ENCODE measurements around the gene RELB. TPM values are rescaled to one million over a fixed set of nuclear protein-coding genes. Genes with fewer than 3 reads are reported as not detected.

RELB gene
- total RNA-seq, 4 donors from 2014 or later = 1.4 to 16.5 (median 10.6) TPM

- Histone ChIP-seq H3K36me3 (peaks cover 89% of the 10 kb centered on the region), H3K4me1 (no peaks in the 10 kb centered on the region), H3K27me3 (no peaks in the 10 kb centered on the region), H3K9me3 (no peaks in the 10 kb centered on the region), H3K27ac (no peak overlapping the region), H3K4me3 (no peak overlapping the region)
- TF ChIP-seq POLR2AphosphoS5 (IDR thresholded peaks at IDR 0.05) = no peak
- no peak for TF ChIP-seq CTCF (IDR thresholded peaks at IDR 0.05)
- no peak for TF ChIP-seq EP300 (IDR thresholded peaks at IDR 0.05)
- no peak for TF ChIP-seq POLR2A (IDR thresholded peaks at IDR 0.05)
- WGBS = 94% methylated on average over 15 of the region's 20 CpGs
- no peak for DNase-seq (ENCODE audit: low spot score in 2 of 2)
These were observed 14.1 kb upstream of the RELB start for GRCh38 chr19:44987148-44987675.

GRCh38 chr19:44988273-44988672, 13.0 kb upstream of the RELB start:
- no peak for TF ChIP-seq POLR2AphosphoS5 (IDR thresholded peaks at IDR 0.05)
- TF ChIP-seq CTCF (IDR thresholded peaks at IDR 0.05) = no peak
- no peak for TF ChIP-seq EP300 (IDR thresholded peaks at IDR 0.05)
- no peak for TF ChIP-seq POLR2A (IDR thresholded peaks at IDR 0.05)
- H3K36me3 ChIP-seq = peaks cover 91% of the 10 kb centered on the region

GRCh38 chr19:44988896-44989556, 12.2 kb upstream of the RELB start:
- WGBS = 78% methylated on average over 15 of the region's 15 CpGs
- Histone ChIP-seq H3K27ac (no peak overlapping the region), H3K36me3 (peaks cover 86% of the 10 kb centered on the region)

More at GRCh38 chr19:44988273-44988672, 13.0 kb upstream of the RELB start:
- no peak for DNase-seq (ENCODE audit: low spot score in 2 of 2)
- H3K4me1 ChIP-seq = no peaks in the 10 kb centered on the region
- no peak overlapping the region for H3K27ac ChIP-seq
- no peak overlapping the region for H3K4me3 ChIP-seq
- H3K27me3 ChIP-seq = no peaks in the 10 kb centered on the region
- H3K9me3 ChIP-seq = no peaks in the 10 kb centered on the region
- WGBS = 73% methylated on average over 6 of the region's 9 CpGs

GRCh38 chr19:44990459-44990858, 10.8 kb upstream of the RELB start:
- Histone ChIP-seq H3K27ac (no peak overlapping the region), H3K9me3 (no peaks in the 10 kb centered on the region), H3K4me3 (no peak overlapping the region), H3K36me3 (peaks cover 71% of the 10 kb centered on the region), H3K27me3 (no peaks in the 10 kb centered on the region), H3K4me1 (no peaks in the 10 kb centered on the region)
- TF ChIP-seq CTCF (IDR thresholded peaks at IDR 0.05) (no peak), EP300 (IDR thresholded peaks at IDR 0.05) (no peak), POLR2AphosphoS5 (IDR thresholded peaks at IDR 0.05) (no peak)
- no peak for DNase-seq (ENCODE audit: low spot score in 2 of 2)
- WGBS = 85% methylated on average over 12 of the region's 14 CpGs

More at GRCh38 chr19:44988896-44989556, 12.2 kb upstream of the RELB start:
- Histone ChIP-seq H3K9me3 (no peaks in the 10 kb centered on the region), H3K4me1 (no peaks in the 10 kb centered on the region), H3K4me3 (no peak overlapping the region), H3K27me3 (no peaks in the 10 kb centered on the region)
- TF ChIP-seq POLR2A (IDR thresholded peaks at IDR 0.05) = no peak
- TF ChIP-seq POLR2AphosphoS5 (IDR thresholded peaks at IDR 0.05) = no peak
- no peak for TF ChIP-seq EP300 (IDR thresholded peaks at IDR 0.05)
- TF ChIP-seq CTCF (IDR thresholded peaks at IDR 0.05) = peak in 1 of 2 donors; percentile 61
- DNase-seq (ENCODE audit: low spot score in 2 of 2) = peak in 1 of 2 donors; percentile 90

- no peak for DNase-seq (ENCODE audit: low spot score in 2 of 2)
- peaks cover 66% of the 10 kb centered on the region for H3K36me3 ChIP-seq
- H3K27ac ChIP-seq = no peak overlapping the region
- WGBS = 51% methylated on average over 4 of the region's 12 CpGs
- H3K4me1 ChIP-seq = no peaks in the 10 kb centered on the region
- no peaks in the 10 kb centered on the region for H3K27me3 ChIP-seq
- TF ChIP-seq POLR2A (IDR thresholded peaks at IDR 0.05) (no peak), EP300 (IDR thresholded peaks at IDR 0.05) (no peak), POLR2AphosphoS5 (IDR thresholded peaks at IDR 0.05) (no peak), CTCF (IDR thresholded peaks at IDR 0.05) (no peak)
- H3K9me3 ChIP-seq = no peaks in the 10 kb centered on the region
- no peak overlapping the region for H3K4me3 ChIP-seq
These were observed 10.3 kb upstream of the RELB start for GRCh38 chr19:44990966-44991365.

All from suprapubic skin (tissue), 4 donors.